Measurements from ENCODE around the gene SESN2.

Gene SESN2

DNA sequence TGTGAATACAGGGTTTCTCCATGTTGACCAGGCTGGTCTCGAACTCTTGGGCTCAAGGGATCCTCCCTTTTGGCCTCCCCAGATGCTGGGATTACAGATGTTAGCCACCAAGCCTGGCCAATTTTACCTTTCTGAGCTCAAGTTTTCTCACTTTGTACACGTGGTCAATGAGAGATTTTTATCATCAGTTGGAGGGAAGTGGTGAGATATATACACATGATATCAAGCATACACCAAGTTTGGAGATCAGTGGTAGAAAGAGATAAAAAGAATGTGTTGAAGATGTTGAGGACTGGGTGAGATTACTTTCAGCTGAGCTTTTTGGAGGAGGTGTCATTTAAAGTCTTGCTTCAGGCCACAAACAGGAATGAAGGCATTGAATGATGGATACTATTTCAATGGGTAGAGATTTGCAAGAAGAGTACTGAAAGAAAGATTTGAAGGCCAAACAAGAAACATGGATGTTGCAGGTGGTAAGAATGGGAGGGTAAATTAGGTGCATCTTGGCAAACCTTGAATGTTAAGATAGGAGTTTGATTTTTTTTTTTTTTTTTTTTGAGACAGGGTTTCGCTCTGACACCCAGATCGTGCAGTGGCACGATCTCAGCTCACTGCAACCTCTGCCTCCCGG lies 3.0 kb upstream of the SESN2 start:
- DNase-seq: no peak

DNA sequence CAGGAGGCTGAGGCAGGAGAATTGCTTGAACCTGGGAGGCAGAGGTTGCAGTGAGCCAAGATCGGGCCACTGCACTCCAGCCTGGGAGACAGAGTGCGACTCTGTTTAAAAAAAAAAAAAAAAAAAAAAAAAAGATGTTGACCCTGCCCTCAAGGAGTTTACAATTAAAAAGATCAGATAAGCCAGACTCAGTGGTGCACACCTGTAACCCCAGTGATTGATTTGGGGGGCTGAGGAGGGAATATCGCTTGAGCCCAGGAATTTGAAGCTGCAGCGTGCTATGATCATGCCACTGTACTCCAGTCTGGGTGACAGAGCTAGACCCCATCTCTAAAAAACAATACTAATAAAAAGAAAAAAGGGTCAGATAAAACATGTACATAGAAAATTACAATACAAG lies 1.6 kb upstream of the SESN2 start:
- DNase-seq: no peak

DNA sequence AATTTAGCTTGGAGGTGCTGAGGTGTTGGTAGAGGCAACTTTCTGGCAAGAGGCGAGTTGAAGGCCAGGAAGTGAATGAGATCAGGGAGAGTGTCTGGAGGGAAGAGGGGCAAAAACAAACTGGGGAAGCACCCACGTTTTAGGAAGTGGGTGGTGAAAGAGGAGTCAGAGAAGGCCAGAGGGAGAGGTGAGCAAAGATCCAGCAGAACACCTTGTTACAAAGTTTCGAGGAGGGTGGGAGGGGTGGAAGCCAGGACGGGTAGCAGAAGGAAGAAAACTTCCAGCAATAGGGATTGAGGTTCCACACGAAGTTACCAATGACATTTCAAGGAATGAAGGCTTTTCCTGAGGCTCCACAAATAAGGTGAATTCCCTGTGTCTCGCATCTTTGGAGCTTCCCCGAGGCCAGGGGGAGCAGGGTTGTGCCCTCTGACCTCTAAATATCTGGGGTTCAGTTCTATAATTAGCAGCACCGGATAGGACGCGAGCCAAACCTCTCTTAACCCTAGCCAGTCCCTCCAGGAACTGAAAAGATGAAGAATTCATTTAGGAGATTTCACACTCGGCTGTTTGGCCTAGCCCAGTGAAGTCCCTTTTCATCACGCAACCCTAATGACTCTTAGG lies 578 bp upstream of the SESN2 start:
- no peak for DNase-seq

DNA sequence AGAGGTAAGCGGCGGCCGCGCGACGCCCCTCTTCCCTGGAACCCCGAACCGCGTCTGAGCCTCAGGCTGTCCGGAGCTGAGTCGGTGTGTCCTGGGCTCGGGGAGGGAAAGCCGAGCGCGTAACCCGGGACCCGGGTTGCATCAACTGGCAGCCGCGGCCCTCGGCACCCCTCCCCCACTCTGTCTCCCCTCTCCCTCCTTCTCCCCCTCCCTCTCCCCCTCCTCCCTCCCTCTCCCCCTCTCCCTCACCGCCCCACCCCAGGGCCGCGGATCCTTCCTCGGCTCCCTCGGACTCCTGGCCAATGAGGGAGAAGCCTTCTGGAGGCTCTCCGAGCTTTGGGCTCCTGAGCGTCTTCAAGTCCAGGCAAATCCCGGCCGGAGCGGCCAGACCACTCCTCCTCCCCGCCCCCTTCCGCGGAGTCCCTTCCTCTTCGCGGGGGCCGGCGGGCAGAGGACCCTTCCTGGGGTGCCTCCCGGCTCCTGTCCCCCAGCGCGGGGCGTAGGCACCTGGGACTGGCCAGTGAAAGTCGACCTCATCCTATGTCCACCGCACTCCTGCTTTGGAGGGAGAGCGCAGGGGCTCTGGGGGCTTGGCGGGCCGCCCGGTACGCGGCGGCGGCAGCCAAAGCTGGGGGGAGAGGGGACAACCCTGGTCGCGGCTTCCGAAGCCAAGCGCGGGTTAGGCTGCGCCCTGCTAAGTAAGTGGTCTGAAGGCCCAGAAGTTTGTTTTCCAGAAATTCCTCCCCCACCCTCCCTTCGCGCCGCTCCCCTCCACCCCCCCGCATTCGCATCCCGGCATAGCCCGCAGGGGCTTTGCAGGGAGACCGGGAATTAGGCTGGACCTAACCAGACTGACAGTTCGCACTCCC lies 850 bp downstream of the SESN2 start:
- DNase-seq: peak; percentile 21

DNA sequence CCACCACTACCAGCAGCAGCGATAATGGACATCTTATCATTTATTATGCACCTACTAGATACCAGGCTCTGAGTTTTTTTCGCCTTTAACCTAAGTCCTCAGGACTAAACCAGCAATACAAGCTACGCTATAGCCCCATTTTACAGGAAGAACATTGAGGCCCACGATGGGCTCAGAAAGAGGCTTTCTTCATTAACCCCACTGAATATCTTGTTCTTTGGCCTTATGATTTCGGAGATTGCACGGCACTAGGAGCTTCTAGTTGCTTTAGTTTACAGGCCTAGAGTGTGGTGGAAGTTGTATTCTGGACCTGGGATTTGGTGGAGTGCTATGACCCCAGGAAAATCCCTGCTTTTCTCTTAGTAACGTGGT lies 1.5 kb downstream of the SESN2 start:
- no peak for DNase-seq

DNA sequence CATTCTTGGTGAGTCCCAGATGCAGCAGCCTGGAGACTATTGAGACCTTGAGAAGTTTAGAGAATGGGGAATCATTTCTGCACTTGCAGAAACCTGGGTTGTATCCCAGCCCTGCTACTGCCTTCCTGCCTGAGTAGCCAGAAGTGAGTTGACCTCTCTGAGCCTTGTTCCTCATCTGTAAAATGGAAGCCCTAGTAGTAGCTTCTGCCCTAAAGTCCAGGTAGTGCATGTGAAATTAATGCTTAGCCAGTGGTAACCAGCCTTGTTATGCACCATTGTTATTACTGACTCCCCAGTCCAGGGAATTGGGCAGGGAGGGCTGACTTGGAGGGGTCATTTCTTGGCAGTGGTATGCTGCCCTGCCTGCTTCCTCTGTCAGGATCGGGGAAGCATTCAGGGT lies 5.6 kb downstream of the SESN2 start:
- DNase-seq: no peak

DNA sequence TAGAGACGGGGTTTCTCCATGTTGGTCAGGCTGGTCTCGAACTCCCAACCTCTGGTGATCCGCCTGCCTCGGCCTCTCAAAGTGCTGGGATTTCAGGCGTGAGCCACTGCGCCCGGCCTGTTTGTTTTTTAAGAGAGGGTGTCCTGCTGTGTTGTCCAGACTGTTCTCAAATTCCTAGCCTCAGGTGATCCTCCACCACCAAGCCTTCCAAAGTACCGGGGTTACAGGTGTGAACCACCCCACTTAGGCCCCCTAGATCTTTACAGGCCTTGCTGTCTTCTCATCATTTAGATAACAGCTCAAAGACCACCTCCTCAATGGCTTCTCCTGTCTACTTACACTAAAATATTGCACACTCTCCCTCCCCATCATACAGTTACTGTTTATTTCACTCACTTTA lies 6.3 kb downstream of the SESN2 start:
- no peak for DNase-seq

DNA sequence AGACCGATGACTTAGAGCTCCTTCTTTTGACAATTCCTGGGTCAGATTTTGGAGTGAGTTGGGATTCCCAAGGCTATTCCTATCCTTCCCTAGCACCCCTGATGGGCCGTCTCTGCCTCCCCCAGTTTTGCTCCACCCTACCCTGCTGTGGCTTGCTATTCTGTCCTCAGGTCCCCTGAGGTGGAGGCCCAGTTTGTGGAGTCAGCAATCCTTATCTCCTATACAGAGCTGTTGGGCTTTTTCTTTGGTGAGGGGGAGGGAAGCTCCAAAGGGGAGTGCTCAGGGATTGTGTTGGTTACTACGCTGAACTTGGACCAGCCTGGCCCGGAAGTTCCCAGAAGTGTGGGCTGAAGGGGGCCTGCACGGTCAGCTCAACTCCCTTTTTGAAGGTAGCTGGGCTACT lies 7.6 kb downstream of the SESN2 start:
- DNase-seq: no peak

DNA sequence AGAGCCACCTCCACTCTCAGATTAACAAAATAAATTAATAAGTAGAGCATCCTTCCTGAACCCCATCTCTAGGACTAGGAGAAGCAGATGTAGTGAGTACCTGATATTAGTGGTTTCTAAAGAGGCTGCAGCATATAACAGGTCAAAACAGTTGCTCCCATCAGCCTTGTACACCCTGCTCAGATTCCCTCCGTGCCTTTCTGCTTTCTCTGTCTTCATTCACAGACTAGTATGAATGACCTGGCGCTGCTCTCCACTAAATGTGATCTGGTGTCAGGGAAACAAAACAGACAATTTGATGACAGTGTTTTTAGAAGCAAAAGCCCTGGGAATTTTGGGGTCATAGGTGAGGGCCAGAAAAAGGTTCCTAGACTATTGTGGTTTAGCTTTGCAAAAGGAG lies 8.3 kb downstream of the SESN2 start:
- DNase-seq: no peak

DNA sequence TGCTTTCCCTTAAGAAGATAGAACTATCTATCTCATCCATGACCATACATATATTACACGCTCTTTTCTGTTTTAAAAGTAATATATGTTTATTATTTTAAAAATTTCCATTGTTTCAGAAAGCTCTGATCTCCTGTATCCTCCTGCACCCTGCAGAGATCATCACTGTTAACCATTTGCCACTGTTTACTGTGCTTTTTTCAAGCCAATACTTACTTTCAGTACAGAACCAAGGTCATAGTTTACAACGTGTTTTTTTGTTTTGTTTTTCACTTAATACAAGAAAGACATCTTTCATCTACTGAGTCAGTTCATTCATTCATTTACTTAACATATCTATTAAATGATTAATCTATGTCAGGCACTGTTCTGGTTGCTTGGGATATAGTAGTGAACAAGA lies 10.2 kb downstream of the SESN2 start:
- DNase-seq: no peak

DNA sequence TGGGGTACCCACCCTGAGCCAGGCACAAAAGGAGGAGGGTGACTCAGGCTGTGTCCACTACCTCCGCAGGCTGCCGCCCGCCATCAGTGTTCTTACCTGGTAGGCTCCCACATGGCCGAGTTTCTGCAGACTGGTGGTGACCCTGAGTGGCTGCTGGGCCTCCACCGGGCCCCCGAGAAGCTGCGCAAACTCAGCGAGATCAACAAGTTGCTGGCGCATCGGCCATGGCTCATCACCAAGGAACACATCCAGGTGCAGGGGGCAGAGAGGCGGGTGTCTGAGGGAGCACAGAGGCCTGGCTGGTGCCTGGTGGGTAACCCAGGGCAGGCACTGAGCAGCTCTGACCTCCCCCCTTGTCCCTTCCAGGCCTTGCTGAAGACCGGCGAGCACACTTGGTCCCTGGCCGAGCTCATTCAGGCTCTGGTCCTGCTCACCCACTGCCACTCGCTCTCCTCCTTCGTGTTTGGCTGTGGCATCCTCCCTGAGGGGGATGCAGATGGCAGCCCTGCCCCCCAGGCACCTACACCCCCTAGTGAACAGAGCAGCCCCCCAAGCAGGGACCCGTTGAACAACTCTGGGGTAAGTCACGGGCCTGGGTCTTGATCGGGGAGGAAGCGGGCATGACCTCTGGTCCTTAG lies 13.0 kb downstream of the SESN2 start:
- no peak for DNase-seq

DNA sequence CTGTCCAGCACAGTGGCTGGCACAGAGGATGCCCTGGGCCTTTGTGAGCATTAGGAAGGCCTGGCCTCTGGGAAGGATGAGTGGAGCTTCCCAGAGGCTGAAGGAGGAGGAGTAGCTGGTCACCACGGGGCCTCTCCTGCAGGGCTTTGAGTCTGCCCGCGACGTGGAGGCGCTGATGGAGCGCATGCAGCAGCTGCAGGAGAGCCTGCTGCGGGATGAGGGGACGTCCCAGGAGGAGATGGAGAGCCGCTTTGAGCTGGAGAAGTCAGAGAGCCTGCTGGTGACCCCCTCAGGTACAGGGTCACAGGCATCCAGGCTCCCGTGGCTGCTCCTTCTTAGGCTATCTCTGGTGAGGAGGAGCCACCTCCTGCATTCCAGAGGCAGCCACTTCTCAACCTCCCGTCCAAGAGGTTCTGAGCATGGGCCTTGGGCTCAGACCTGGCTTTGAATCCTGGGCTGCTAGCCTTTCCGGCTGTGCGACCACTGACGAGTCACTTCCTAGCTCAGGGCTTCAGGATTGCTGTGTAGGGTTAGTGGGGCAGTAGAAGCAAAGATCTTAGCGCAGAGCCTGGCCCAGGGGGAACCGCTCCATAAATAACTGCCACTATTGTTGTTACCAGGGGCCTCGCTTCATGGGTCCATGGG lies 14.0 kb downstream of the SESN2 start:
- no peak for DNase-seq

DNA sequence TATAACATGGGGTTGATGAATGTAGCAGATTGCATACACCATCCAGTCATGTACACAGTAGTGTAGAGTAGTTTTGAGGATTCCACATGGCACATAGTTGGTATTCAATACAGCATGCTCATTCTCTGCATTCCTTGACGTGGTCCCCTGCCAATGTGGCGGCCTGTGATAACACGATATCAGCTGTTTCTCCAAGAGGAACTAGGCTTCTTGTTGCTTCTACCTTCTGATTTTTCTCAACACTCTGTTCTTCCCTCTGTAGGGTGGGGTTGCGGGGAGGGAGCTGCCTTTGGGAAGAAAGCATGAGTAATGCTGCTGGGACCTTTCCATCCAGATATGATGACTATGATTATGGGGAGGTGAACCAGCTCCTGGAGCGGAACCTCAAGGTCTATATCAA lies 19.4 kb downstream of the SESN2 start:
- DNase-seq: no peak

DNA sequence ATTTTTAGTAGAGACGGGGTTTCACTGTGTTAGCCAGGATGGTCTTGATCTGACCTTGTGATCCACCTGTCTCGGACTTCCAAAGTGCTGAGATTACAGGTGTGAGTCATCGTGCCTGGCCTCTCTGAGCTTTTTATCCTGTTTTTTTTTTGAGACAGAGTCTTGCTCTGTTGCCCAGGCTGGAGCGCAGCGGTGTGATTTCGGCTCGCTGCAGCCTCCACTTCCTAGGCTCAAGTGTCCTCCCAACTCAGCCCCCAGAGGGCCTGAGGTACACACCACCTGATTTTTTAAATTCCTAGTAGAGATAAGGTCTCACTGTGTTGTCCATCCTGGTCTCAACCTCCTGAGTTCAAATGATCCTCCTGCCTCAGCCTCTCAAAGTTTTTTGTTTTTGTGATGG lies 20.4 kb downstream of the SESN2 start:
- no peak for DNase-seq

DNA sequence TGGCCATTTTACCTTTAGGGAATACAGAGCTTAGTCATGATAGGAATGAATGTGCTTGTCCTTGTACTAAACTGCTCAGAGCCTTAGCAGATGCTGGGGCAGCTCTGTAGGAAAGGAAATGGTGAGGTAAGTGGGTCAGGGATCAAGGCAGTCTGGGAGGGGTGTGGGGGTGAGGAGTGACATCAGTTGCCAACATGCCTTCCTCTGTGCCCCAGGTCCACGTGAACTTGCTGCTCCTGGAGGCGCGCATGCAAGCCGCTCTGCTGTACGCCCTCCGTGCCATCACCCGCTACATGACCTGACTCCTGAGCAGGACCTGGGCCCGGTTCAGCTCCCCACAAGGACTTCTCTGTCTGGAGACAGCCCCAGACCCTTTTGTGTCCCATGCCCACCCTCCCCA lies 21.2 kb downstream of the SESN2 start:
- DNase-seq: no peak

DNA sequence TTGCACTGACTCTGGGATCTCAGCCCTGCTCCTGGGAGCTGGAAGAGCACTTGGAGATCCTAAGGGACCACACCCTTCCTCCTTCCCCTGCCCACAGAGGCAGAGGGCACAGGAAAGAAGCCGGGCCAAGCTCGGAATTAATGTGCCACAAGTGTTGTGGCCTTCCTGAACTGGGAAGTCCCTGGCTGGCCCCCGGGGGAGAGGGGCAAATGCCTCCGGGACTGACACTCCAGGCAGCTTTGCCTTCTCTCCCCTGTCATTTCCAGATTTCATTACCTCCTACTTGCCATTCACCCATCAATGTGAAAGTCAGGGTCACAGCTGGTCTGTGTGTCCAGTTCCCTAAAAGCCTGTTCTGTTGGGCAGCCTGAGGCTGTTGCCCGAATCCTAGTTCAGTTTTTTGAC lies 21.7 kb downstream of the SESN2 start:
- DNase-seq: no peak

DNA sequence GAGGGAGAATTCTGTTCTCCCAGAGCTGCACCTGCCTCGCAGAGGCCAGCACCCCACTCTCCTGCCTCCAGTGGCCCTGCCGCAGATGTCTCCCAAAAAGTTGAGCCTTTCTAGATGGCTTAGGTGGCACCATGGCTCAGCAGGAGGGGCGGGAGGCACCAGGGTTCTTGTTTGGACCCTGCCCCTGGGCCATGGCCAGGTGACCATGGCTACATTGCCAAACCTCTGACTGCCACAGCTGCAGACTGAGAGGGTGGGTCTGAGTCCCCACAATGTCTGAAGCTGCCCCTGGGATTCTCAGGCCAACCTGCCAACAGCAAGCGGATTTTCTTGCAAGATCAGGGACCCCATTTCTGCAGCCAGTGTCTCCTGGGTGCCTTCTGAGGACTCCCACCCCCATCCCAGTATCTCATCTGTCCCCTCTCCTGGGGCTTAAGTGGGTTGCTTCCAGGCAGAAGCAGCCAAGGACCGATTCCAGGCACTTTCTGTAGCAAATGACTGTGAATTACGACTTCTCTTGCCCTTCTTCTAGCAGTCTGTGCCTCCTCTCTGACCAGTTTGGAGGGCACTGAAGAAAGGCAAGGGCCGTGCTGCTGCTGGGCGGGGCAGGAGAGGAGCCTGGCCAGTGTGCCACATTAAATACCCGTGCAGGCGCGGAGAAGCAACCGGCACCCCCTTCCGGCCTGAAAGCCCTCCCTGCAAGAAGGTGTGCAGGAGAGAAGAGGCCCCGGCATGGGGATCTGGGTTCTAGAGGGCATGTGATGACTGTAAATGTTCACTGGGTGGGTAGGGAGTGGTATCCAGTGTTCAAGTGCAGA lies 22.5 kb downstream of the SESN2 start:
- no peak for DNase-seq

DNA sequence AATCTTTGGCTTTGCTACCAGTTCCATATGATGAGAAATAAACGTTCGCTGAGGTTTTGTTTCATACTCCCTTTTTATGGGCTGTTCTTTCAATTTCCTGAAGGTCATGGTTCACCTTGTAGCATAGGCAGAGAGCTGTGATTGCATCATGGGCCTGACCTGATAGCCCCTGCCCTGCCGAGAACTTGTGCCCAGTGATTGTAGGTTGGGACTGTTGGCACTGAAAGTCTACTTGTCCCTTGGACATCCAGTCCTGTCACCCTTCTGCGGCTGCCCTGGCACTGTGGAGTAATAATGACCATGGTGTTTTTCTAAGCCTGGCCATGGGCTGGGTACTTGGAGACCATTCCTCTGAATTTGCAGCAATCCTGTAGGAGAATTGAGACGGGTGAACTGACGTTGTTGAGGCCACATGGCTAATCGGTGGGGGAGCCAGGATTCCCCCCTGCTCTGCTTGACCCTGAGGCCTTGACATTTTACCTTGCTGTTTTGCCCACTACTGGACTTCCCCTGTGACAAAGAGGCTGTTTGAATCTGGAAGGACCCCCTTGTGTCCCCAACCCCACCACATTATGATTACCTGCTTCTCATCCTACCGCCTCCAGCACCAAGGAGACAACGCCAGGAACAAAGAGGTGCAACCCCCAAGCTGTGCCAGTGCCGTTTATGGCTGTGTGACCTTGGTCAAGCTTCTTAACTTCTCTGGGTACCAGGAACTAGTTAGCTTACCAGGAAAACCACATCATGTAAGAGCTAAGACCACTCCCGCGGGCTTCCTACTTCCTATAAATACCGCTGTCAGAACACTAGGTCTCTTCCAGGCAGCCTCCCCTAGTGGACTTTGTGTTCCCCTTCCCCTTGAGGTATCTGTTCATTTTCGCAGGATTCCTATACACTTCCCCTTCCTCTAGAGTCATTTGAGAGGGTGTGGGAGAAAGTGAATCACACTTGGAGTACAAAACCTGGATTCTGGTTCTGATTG lies 23.4 kb downstream of the SESN2 start:
- DNase-seq: no peak

DNA sequence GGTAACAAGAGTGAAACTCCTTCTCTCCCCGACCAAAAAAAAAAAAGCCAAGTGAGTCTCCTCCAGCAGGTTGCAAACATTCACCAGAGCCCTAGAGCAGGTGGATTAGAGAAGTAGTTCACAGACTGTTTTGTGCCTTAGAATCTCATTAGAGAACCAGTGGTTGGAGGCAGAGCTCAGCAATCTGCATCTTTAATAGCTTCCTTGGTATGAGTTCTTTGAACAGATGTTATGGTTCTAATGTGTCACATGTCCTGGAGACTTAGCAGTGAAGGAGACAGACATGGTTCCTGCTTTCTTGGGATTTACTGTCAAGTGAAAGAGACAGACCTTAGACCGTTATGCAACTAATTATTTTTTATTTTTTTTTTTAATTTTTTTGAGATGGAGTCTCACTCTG lies 26.8 kb downstream of the SESN2 start:
- DNase-seq: no peak

DNA sequence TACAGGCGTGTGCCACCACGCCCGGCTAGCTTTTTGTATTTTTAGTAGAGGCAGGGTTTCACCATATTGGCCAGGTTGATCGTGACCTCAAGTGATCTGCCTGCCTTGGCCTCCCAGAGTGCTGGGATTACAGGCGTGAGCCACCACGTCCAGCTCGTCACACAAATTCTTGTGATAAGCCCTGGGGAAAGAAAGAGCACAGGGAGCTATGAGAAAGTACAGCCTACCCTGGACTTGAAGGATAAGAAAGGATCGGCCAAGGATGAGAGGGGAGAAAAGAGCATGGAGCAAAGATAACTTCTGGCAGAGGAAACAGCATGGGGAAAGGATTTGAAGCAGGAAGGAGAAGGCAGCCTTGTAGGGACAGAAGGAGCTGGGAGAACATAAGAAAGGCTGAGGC lies 29.2 kb downstream of the SESN2 start:
- no peak for DNase-seq

DNA sequence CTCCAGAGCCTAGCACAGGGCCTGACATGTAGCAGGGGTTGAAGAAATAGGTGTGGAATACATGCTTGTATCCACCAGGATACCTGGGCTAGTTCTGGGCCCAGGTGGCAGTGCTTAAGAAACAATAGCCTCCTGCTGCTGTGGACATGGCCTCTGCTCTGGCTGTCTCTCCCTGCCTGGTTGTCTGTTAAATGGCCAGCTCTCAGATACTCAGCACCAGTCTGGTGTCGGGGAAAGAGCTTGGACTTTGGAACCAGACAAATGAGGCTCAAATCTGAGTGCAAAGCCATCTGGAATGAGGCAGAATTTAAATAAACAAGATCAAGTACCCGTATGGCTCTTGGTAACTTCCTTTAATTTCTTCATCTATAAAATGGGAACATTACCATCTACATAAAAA lies 31.5 kb downstream of the SESN2 start:
- no peak for DNase-seq

All from activated gamma-delta T cell (primary cell).